SJCRH30 (cell line): ENCODE results near the gene KAZN. TPM values are rescaled to one million over a fixed set of nuclear protein-coding genes. Genes with fewer than 3 reads are reported as not detected.

Experiments used
- DNase-seq, 2 experiments: peaks; one replicate each; pipeline ENCODE4 v3.0.0-alpha.2; 2015 to 2020
- H3K27ac ChIP-seq: fragments of 250-450 bp; sonication (Bioruptor Pico); 2 replicates; pipeline ENCODE4 v1.5.1; 2020; ENCODE audit warnings: mild to moderate bottlenecking, moderate library complexity
- H3K27me3 ChIP-seq: fragments of 250-450 bp; sonication (Bioruptor Pico); 2 replicates; pipeline ENCODE4 v1.5.1; 2020; ENCODE audit warnings: mild to moderate bottlenecking, moderate library complexity
- H3K36me3 ChIP-seq: fragments of 250-450 bp; sonication (Bioruptor Pico); 2 replicates; pipeline ENCODE4 v1.5.1; 2020; ENCODE audit warnings: mild to moderate bottlenecking, moderate library complexity
- H3K4me1 ChIP-seq: fragments of 250-450 bp; sonication (Bioruptor Pico); 2 replicates; pipeline ENCODE4 v1.5.1; 2020; ENCODE audit warnings: mild to moderate bottlenecking, moderate library complexity
- H3K4me3 ChIP-seq: fragments of 250-450 bp; sonication (Bioruptor Pico); 2 replicates; pipeline ENCODE4 v1.5.1; 2020; ENCODE audit warnings: mild to moderate bottlenecking, moderate library complexity
- H3K9me3 ChIP-seq: fragments of 250-450 bp; sonication (Bioruptor Pico); replicated peaks from 2 replicates; pipeline ENCODE4 v1.5.1; 2020; ENCODE audit warnings: mild to moderate bottlenecking, moderate library complexity
- total RNA-seq: library from RNA; depleted of rRNA; stranded (reverse); fragments of >200 nt; shearing (Covaris generic); gene quantifications from 2 replicates; pipeline ENCODE4 v1.2.3, GENCODE V29; 2014

The KAZN gene
- total RNA-seq, 1 experiment from 2014 or later, result 0.10 TPM

GRCh38 chr1:14800500-14801076 is 202.1 kb downstream of the KAZN start:
- Histone ChIP-seq H3K27ac (no peak overlapping the region), H3K27me3 (peaks cover 22% of the 10 kb centered on the region; the same call in 1 of the 2 replicates), H3K36me3 (no peaks in the 10 kb centered on the region), H3K4me3 (no peak overlapping the region), H3K9me3 (no peaks in the 10 kb centered on the region), H3K4me1 (no peaks in the 10 kb centered on the region)
- DNase-seq, result no peak

- H3K27me3 ChIP-seq, result peaks cover 6% of the 10 kb centered on the region; the same call in 1 of the 2 replicates
- no peak overlapping the region for H3K27ac ChIP-seq
- H3K4me3 ChIP-seq, result no peak overlapping the region
- no peaks in the 10 kb centered on the region for H3K9me3 ChIP-seq
- no peak for DNase-seq
- H3K4me1 ChIP-seq, result no peaks in the 10 kb centered on the region
- no peaks in the 10 kb centered on the region for H3K36me3 ChIP-seq
These were observed 204.7 kb downstream of the KAZN start for GRCh38 chr1:14803002-14803789.

- no peaks in the 10 kb centered on the region for H3K9me3 ChIP-seq
- DNase-seq, result no peak
- H3K4me3 ChIP-seq, result no peak overlapping the region
- no peak overlapping the region for H3K27ac ChIP-seq
- no peaks in the 10 kb centered on the region for H3K4me1 ChIP-seq
- no peaks in the 10 kb centered on the region for H3K36me3 ChIP-seq
- H3K27me3 ChIP-seq, result peaks cover 6% of the 10 kb centered on the region; the same call in 1 of the 2 replicates
These were observed 206.1 kb downstream of the KAZN start for GRCh38 chr1:14804626-14805025.

GRCh38 chr1:14806772-14807171 is 208.3 kb downstream of the KAZN start:
- Histone ChIP-seq H3K27ac (no peak overlapping the region), H3K27me3 (peaks cover 12% of the 10 kb centered on the region), H3K9me3 (no peaks in the 10 kb centered on the region), H3K4me1 (no peaks in the 10 kb centered on the region), H3K4me3 (no peak overlapping the region), H3K36me3 (no peaks in the 10 kb centered on the region)
- DNase-seq, result no peak

- Histone ChIP-seq H3K27ac (no peak overlapping the region), H3K27me3 (peaks cover 13% of the 10 kb centered on the region), H3K4me1 (no peaks in the 10 kb centered on the region), H3K36me3 (no peaks in the 10 kb centered on the region), H3K4me3 (no peak overlapping the region), H3K9me3 (no peaks in the 10 kb centered on the region)
- no peak for DNase-seq
These were observed 210.3 kb downstream of the KAZN start for GRCh38 chr1:14808768-14809167.

GRCh38 chr1:14809191-14809981 is 210.9 kb downstream of the KAZN start:
- Histone ChIP-seq H3K4me3 (no peak overlapping the region), H3K27me3 (peaks cover 13% of the 10 kb centered on the region), H3K9me3 (no peaks in the 10 kb centered on the region), H3K4me1 (no peaks in the 10 kb centered on the region), H3K36me3 (no peaks in the 10 kb centered on the region), H3K27ac (no peak overlapping the region)
- no peak for DNase-seq

GRCh38 chr1:14810595-14811361 is 212.3 kb downstream of the KAZN start:
- H3K27me3 ChIP-seq, result peaks cover 13% of the 10 kb centered on the region
- H3K9me3 ChIP-seq, result no peaks in the 10 kb centered on the region
- no peak for DNase-seq
- no peaks in the 10 kb centered on the region for H3K4me1 ChIP-seq
- H3K4me3 ChIP-seq, result no peak overlapping the region
- no peak overlapping the region for H3K27ac ChIP-seq
- no peaks in the 10 kb centered on the region for H3K36me3 ChIP-seq

- Histone ChIP-seq H3K4me1 (no peaks in the 10 kb centered on the region), H3K9me3 (no peaks in the 10 kb centered on the region), H3K27me3 (peaks cover 13% of the 10 kb centered on the region), H3K4me3 (no peak overlapping the region), H3K27ac (no peak overlapping the region), H3K36me3 (no peaks in the 10 kb centered on the region)
- DNase-seq, result no peak
These were observed 213.1 kb downstream of the KAZN start for GRCh38 chr1:14811573-14811972.

- Histone ChIP-seq H3K4me3 (no peak overlapping the region), H3K27ac (no peak overlapping the region), H3K9me3 (no peaks in the 10 kb centered on the region), H3K27me3 (peaks cover 13% of the 10 kb centered on the region), H3K4me1 (no peaks in the 10 kb centered on the region), H3K36me3 (no peaks in the 10 kb centered on the region)
- DNase-seq, result no peak
These were observed 213.7 kb downstream of the KAZN start for GRCh38 chr1:14812189-14812588.

GRCh38 chr1:14815175-14815877 is 216.8 kb downstream of the KAZN start:
- no peaks in the 10 kb centered on the region for H3K4me1 ChIP-seq
- peaks cover 11% of the 10 kb centered on the region for H3K27me3 ChIP-seq
- no peak overlapping the region for H3K27ac ChIP-seq
- H3K4me3 ChIP-seq, result no peak overlapping the region
- no peak for DNase-seq
- H3K9me3 ChIP-seq, result no peaks in the 10 kb centered on the region
- no peaks in the 10 kb centered on the region for H3K36me3 ChIP-seq

- no peaks in the 10 kb centered on the region for H3K36me3 ChIP-seq
- H3K4me3 ChIP-seq, result no peak overlapping the region
- peaks cover 4% of the 10 kb centered on the region; the same call in 1 of the 2 replicates for H3K27me3 ChIP-seq
- DNase-seq, result no peak
- H3K4me1 ChIP-seq, result no peaks in the 10 kb centered on the region
- no peaks in the 10 kb centered on the region for H3K9me3 ChIP-seq
- no peak overlapping the region for H3K27ac ChIP-seq
These were observed 219.0 kb downstream of the KAZN start for GRCh38 chr1:14817223-14818170.

GRCh38 chr1:14820295-14821085 is 222.0 kb downstream of the KAZN start:
- H3K27me3 ChIP-seq, result peaks cover 20% of the 10 kb centered on the region; the same call in 1 of the 2 replicates
- no peak for DNase-seq
- H3K36me3 ChIP-seq, result no peaks in the 10 kb centered on the region
- H3K27ac ChIP-seq, result no peak overlapping the region
- no peaks in the 10 kb centered on the region for H3K4me1 ChIP-seq
- H3K4me3 ChIP-seq, result no peak overlapping the region
- no peaks in the 10 kb centered on the region for H3K9me3 ChIP-seq
